Measurements from ENCODE around the gene ERN1. TPM values are rescaled to one million over a fixed set of nuclear protein-coding genes. Genes with fewer than 3 reads are reported as not detected.

Gene ERN1
- total and polyA plus RNA-seq, 2 of the 13 experiments (the other 11 are each of a cell fraction or from before 2014, with no cell fraction given): 6.0 to 12.7 TPM

DNA sequence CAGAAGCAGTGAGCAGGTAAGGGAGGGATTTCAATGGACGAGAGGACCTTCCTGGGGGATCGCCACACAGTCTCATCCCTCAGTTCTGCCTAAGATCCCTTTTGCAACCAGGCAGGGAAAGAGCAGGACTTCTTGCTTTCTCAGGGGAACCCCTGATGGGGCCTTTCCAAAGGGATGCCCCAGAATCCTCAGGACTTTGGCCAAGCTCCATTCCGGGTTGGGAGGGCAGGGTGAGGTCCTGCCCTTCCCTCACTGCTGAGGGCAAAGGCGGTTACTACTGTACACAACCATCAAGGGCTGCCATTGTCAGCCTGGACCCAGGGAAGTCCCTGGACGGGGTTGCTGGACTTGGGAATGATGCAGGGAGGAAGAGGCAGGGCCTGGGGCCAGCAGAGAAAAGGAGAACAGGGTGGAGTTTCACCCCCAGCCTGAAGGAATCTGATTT is 122.1 kb downstream of the ERN1 start (continued):
- TF ChIP-seq, protein P1, sequence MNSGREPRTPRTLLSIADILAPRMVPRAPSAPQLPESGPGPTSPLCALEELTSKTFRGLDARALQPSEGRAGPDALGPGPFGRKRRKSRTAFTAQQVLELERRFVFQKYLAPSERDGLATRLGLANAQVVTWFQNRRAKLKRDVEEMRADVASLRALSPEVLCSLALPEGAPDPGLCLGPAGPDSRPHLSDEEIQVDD (CRISPR knock-in tag; IDR thresholded peaks at IDR 0.05; ENCODE audit: borderline replicate concordance): no peak
- TF ChIP-seq ZNF546 (CRISPR knock-in tag; conservative IDR thresholded peaks at IDR 0.05) (peak; percentile 48; the same call in 1 of the 2 replicates), RNF219 (CRISPR knock-in tag; IDR thresholded peaks at IDR 0.05) (no peak), ZNF331 (CRISPR knock-in tag; IDR thresholded peaks at IDR 0.05) (0 out of 2 replicates have a peak, but pooled peaks have one; percentile 25), ZMYM4 (CRISPR knock-in tag; IDR thresholded peaks at IDR 0.05) (no peak), ZNF10 (CRISPR knock-in tag; IDR thresholded peaks at IDR 0.05; ENCODE audit: borderline replicate concordance, low read depth) (no peak), POLR2AphosphoS2 (IDR thresholded peaks at IDR 0.05; ENCODE audit: low read depth, low read length) (no peak), ZNF878 (CRISPR knock-in tag; IDR thresholded peaks at IDR 0.05) (no peak), ZBTB26 (CRISPR knock-in tag; IDR thresholded peaks at IDR 0.05; ENCODE audit: borderline replicate concordance) (no peak), AKAP8 (CRISPR knock-in tag; IDR thresholded peaks at IDR 0.05) (0 out of 2 replicates have a peak, but pooled peaks have one; percentile 7), ZFP36L2 (CRISPR knock-in tag; IDR thresholded peaks at IDR 0.05) (no peak), KDM4B (CRISPR knock-in tag; IDR thresholded peaks at IDR 0.05) (no peak), MAFF (IDR thresholded peaks at IDR 0.05; ENCODE audit: low read depth, low read length) (no peak), ZNF263 (CRISPR knock-in tag; IDR thresholded peaks at IDR 0.05) (0 out of 2 replicates have a peak, but pooled peaks have one; percentile 10), ZNF891 (CRISPR knock-in tag; IDR thresholded peaks at IDR 0.05) (no peak), NFIC (IDR thresholded peaks at IDR 0.05; ENCODE audit: low read length) (no peak), LCORL (IDR thresholded peaks at IDR 0.05) (no peak), LCORL (CRISPR knock-in tag; IDR thresholded peaks at IDR 0.05) (peak; percentile 77)
- TF ChIP-seq, protein P2, sequence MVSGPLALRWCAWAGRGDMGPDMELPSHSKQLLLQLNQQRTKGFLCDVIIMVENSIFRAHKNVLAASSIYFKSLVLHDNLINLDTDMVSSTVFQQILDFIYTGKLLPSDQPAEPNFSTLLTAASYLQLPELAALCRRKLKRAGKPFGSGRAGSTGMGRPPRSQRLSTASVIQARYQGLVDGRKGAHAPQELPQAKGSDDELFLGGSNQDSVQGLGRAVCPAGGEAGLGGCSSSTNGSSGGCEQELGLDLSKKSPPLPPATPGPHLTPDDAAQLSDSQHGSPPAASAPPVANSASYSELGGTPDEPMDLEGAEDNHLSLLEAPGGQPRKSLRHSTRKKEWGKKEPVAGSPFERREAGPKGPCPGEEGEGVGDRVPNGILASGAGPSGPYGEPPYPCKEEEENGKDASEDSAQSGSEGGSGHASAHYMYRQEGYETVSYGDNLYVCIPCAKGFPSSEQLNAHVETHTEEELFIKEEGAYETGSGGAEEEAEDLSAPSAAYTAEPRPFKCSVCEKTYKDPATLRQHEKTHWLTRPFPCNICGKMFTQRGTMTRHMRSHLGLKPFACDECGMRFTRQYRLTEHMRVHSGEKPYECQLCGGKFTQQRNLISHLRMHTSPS (CRISPR knock-in tag; IDR thresholded peaks at IDR 0.05; ENCODE audit: low read depth): 0 out of 2 replicates have a peak, but pooled peaks have one; percentile 55
- TF ChIP-seq, protein P3, sequence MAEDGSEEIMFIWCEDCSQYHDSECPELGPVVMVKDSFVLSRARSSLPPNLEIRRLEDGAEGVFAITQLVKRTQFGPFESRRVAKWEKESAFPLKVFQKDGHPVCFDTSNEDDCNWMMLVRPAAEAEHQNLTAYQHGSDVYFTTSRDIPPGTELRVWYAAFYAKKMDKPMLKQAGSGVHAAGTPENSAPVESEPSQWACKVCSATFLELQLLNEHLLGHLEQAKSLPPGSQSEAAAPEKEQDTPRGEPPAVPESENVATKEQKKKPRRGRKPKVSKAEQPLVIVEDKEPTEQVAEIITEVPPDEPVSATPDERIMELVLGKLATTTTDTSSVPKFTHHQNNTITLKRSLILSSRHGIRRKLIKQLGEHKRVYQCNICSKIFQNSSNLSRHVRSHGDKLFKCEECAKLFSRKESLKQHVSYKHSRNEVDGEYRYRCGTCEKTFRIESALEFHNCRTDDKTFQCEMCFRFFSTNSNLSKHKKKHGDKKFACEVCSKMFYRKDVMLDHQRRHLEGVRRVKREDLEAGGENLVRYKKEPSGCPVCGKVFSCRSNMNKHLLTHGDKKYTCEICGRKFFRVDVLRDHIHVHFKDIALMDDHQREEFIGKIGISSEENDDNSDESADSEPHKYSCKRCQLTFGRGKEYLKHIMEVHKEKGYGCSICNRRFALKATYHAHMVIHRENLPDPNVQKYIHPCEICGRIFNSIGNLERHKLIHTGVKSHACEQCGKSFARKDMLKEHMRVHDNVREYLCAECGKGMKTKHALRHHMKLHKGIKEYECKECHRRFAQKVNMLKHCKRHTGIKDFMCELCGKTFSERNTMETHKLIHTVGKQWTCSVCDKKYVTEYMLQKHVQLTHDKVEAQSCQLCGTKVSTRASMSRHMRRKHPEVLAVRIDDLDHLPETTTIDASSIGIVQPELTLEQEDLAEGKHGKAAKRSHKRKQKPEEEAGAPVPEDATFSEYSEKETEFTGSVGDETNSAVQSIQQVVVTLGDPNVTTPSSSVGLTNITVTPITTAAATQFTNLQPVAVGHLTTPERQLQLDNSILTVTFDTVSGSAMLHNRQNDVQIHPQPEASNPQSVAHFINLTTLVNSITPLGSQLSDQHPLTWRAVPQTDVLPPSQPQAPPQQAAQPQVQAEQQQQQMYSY (CRISPR knock-in tag; IDR thresholded peaks at IDR 0.05): peak; percentile 96
- TF ChIP-seq, protein P4, sequence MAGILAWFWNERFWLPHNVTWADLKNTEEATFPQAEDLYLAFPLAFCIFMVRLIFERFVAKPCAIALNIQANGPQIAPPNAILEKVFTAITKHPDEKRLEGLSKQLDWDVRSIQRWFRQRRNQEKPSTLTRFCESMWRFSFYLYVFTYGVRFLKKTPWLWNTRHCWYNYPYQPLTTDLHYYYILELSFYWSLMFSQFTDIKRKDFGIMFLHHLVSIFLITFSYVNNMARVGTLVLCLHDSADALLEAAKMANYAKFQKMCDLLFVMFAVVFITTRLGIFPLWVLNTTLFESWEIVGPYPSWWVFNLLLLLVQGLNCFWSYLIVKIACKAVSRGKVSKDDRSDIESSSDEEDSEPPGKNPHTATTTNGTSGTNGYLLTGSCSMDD (CRISPR knock-in tag; IDR thresholded peaks at IDR 0.05): no peak

All from HepG2 (cell line).